Measurements from ENCODE around the gene GFOD1.

- TF ChIP-seq, protein P1, sequence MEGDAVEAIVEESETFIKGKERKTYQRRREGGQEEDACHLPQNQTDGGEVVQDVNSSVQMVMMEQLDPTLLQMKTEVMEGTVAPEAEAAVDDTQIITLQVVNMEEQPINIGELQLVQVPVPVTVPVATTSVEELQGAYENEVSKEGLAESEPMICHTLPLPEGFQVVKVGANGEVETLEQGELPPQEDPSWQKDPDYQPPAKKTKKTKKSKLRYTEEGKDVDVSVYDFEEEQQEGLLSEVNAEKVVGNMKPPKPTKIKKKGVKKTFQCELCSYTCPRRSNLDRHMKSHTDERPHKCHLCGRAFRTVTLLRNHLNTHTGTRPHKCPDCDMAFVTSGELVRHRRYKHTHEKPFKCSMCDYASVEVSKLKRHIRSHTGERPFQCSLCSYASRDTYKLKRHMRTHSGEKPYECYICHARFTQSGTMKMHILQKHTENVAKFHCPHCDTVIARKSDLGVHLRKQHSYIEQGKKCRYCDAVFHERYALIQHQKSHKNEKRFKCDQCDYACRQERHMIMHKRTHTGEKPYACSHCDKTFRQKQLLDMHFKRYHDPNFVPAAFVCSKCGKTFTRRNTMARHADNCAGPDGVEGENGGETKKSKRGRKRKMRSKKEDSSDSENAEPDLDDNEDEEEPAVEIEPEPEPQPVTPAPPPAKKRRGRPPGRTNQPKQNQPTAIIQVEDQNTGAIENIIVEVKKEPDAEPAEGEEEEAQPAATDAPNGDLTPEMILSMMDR (conservative IDR thresholded peaks at IDR 0.05), result no peak
- TF ChIP-seq EZH2 (IDR thresholded peaks at IDR 0.05; ENCODE audit: low read depth), result no peak
Observed at GRCh38 chr6:13338038-13338437, 149.4 kb downstream of the GFOD1 start.
